Neural progenitor cell (in vitro differentiated cells): Measurements from ENCODE around the gene OR4E2. TPM values are rescaled to one million over a fixed set of nuclear protein-coding genes. Genes with fewer than 3 reads are reported as not detected.
A peak's percentile ranks its signal among the peaks of the same experiment; 100 is the strongest.

Source experiments
- DNase-seq: peaks from one replicate; pipeline ENCODE4 v3.0.0-alpha.2; 2016; ENCODE audit warnings: low spot score
- H2AFZ ChIP-seq: fragments of 200-600 bp; sonication (generic); replicated peaks from 2 replicates; pipeline ENCODE4 v1.6.1; 2016; ENCODE audit warnings: antibody characterized with exemption
- H3F3A ChIP-seq: fragments of 200-600 bp; sonication (generic); 2 replicates; pipeline ENCODE4 v1.6.1; 2016; ENCODE audit warnings: antibody characterized with exemption, low read depth
- H3K27ac ChIP-seq: fragments of 200-600 bp; sonication (generic); 2 replicates; pipeline ENCODE4 v1.5.1; 2016; ENCODE audit warnings: mild to moderate bottlenecking
- H3K27me3 ChIP-seq: fragments of 200-600 bp; sonication (generic); 2 replicates; pipeline ENCODE4 v1.6.1; 2016; ENCODE audit warnings: mild to moderate bottlenecking, moderate library complexity
- H3K36me3 ChIP-seq: fragments of 200-600 bp; sonication (generic); 2 replicates; pipeline ENCODE4 v1.5.1; 2016
- H3K4me1 ChIP-seq: fragments of 200-600 bp; sonication (generic); 2 replicates; pipeline ENCODE4 v1.6.1; 2016; ENCODE audit warnings: mixed run types
- H3K4me2 ChIP-seq: fragments of 200-600 bp; sonication (generic); 2 replicates; pipeline ENCODE4 v1.6.1; 2016
- H3K4me3 ChIP-seq: fragments of 200-600 bp; sonication (generic); 2 replicates; pipeline ENCODE4 v1.5.1; 2016
- H3K79me2 ChIP-seq: fragments of 200-600 bp; sonication (generic); 2 replicates; pipeline ENCODE4 v1.6.1; 2016; ENCODE audit warnings: low read depth
- H3K9ac ChIP-seq: fragments of 200-600 bp; sonication (generic); 2 replicates; pipeline ENCODE4 v1.6.1; 2016
- H3K9me3 ChIP-seq: fragments of 200-600 bp; sonication (generic); 2 replicates; pipeline ENCODE4 v1.5.1; 2016; ENCODE audit warnings: low read depth
- H4K20me1 ChIP-seq: fragments of 200-600 bp; sonication (generic); 2 replicates; pipeline ENCODE4 v1.6.1; 2016; ENCODE audit warnings: low read depth
- H3K27ac Mint-ChIP-seq: 3 replicates; pipeline ENCODE4 v1.8.0; 2021; ENCODE audit warnings: mixed read lengths
- H3K27me3 Mint-ChIP-seq: 2 replicates; pipeline ENCODE4 v1.8.0; 2022; ENCODE audit warnings: low read depth, mild to moderate bottlenecking, inconsistent platforms, moderate library complexity, mixed read lengths; ENCODE audit not compliant: insufficient read depth
- H3K36me3 Mint-ChIP-seq: 3 replicates; pipeline ENCODE4 v1.8.0; 2021; ENCODE audit warnings: mixed read lengths
- H3K4me1 Mint-ChIP-seq: 3 replicates; pipeline ENCODE4 v1.8.0; 2021; ENCODE audit warnings: mixed read lengths
- H3K4me3 Mint-ChIP-seq: 3 replicates; pipeline ENCODE4 v1.8.0; 2021; ENCODE audit warnings: mild to moderate bottlenecking, moderate library complexity, mixed read lengths
- H3K9me3 Mint-ChIP-seq: 3 replicates; pipeline ENCODE4 v1.8.0; 2020; ENCODE audit warnings: mixed read lengths
- CTCF ChIP-seq: fragments of 200-600 bp; sonication (generic); IDR thresholded peaks from 2 replicates; pipeline ENCODE4 v1.5.1; 2017; ENCODE audit warnings: antibody characterized with exemption, mild to moderate bottlenecking
- EZH2 ChIP-seq: fragments of 200-600 bp; sonication (generic); IDR thresholded peaks from 2 replicates; pipeline ENCODE4 v1.6.1; 2017; ENCODE audit warnings: antibody characterized with exemption, mild to moderate bottlenecking, moderate library complexity
- EZH2phosphoT487 ChIP-seq: fragments of 200-600 bp; sonication (generic); IDR thresholded peaks from 2 replicates; pipeline ENCODE4 v1.6.1; 2017; ENCODE audit warnings: antibody characterized with exemption
- total RNA-seq: library from RNA; depleted of rRNA; stranded (reverse); fragments of >200 nt; gene quantifications from 2 replicates; pipeline ENCODE4 v1.2.3, GENCODE V29; 2015; ENCODE audit warnings: low replicate concordance

OR4E2 gene
- total RNA-seq, 1 donor from 2014 or later = not detected

GRCh38 chr14:21671371-21671770 is 17.7 kb downstream of the OR4E2 start:
- Mint-ChIP-seq H3K36me3 (no peaks in the 10 kb centered on the region), H3K4me3 (no peak overlapping the region), H3K27me3 (peaks cover 9% of the 10 kb centered on the region), H3K27ac (no peak overlapping the region), H3K9me3 (no peaks in the 10 kb centered on the region), H3K4me1 (no peaks in the 10 kb centered on the region)
- no peak overlapping the region for H3K4me3 ChIP-seq
- H3K9me3 ChIP-seq = no peaks in the 10 kb centered on the region
- no peak for TF ChIP-seq EZH2
- TF ChIP-seq EZH2phosphoT487 = no peak
- no peak for TF ChIP-seq CTCF
- no peaks in the 10 kb centered on the region for H3K4me1 ChIP-seq
- H2AFZ ChIP-seq = no peak overlapping the region
- H3K27ac ChIP-seq = no peak overlapping the region
- H3F3A ChIP-seq = no peaks in the 10 kb centered on the region
- no peak overlapping the region for H3K4me2 ChIP-seq
- no peaks in the 10 kb centered on the region for H3K36me3 ChIP-seq
- no peaks in the 10 kb centered on the region for H3K79me2 ChIP-seq
- no peaks in the 10 kb centered on the region for H3K27me3 ChIP-seq
- no peak for DNase-seq
- H4K20me1 ChIP-seq = no peaks in the 10 kb centered on the region
- no peak overlapping the region for H3K9ac ChIP-seq

GRCh38 chr14:21672116-21672515 is 18.5 kb downstream of the OR4E2 start:
- no peaks in the 10 kb centered on the region for H3K36me3 ChIP-seq
- H4K20me1 ChIP-seq = no peaks in the 10 kb centered on the region
- no peak for TF ChIP-seq EZH2phosphoT487
- no peak for TF ChIP-seq EZH2
- TF ChIP-seq CTCF = no peak
- Mint-ChIP-seq H3K27ac (no peak overlapping the region), H3K9me3 (no peaks in the 10 kb centered on the region), H3K4me1 (no peaks in the 10 kb centered on the region), H3K4me3 (no peak overlapping the region), H3K27me3 (peaks cover 10% of the 10 kb centered on the region), H3K36me3 (no peaks in the 10 kb centered on the region)
- H3K4me3 ChIP-seq = no peak overlapping the region
- no peak for DNase-seq
- H3F3A ChIP-seq = no peaks in the 10 kb centered on the region
- no peaks in the 10 kb centered on the region for H3K79me2 ChIP-seq
- no peak overlapping the region for H3K27ac ChIP-seq
- H2AFZ ChIP-seq = peak overlapping the region; percentile 18
- no peak overlapping the region for H3K4me2 ChIP-seq
- H3K27me3 ChIP-seq = no peaks in the 10 kb centered on the region
- H3K4me1 ChIP-seq = no peaks in the 10 kb centered on the region
- H3K9me3 ChIP-seq = no peaks in the 10 kb centered on the region
- H3K9ac ChIP-seq = no peak overlapping the region

- DNase-seq = no peak
- H3K4me1 ChIP-seq = no peaks in the 10 kb centered on the region
- no peaks in the 10 kb centered on the region for H3K9me3 ChIP-seq
- H3K27ac ChIP-seq = no peak within 1 kb of the TSS
- Mint-ChIP-seq H3K9me3 (peaks cover 2% of the 10 kb centered on the region), H3K4me1 (no peaks in the 10 kb centered on the region), H3K36me3 (no peaks in the 10 kb centered on the region), H3K27me3 (peaks cover 10% of the 10 kb centered on the region), H3K27ac (no peak within 1 kb of the TSS), H3K4me3 (no peak within 1 kb of the TSS)
- H3K9ac ChIP-seq = no peak within 1 kb of the TSS
- H3K79me2 ChIP-seq = no peaks in the 10 kb centered on the region
- H3K36me3 ChIP-seq = no peaks in the 10 kb centered on the region
- TF ChIP-seq EZH2 (no peak), CTCF (no peak), EZH2phosphoT487 (no peak)
- H4K20me1 ChIP-seq = no peaks in the 10 kb centered on the region
- H3K27me3 ChIP-seq = no peaks in the 10 kb centered on the region
- H3K4me3 ChIP-seq = no peak within 1 kb of the TSS
- no peaks in the 10 kb centered on the region for H3F3A ChIP-seq
- H2AFZ ChIP-seq = no peak within 1 kb of the TSS
- H3K4me2 ChIP-seq = no peak within 1 kb of the TSS
These were observed 20.1 kb downstream of the OR4E2 start, which contains the start of gene OR4E1 for GRCh38 chr14:21673718-21674117. OR4E1 (minus strand) TSS chr14:21673818; CDS start chr14:21670935, 2,883 bp downstream.
